Epithelial cell of esophagus (primary cell): ENCODE results near the gene RAB1B.

Experiments used
- DNase-seq: peaks from one replicate; pipeline ENCODE4 v3.0.0; 2010; ENCODE audit warnings: low read depth
- H3K4me3 ChIP-seq: 2 replicates; pipeline ENCODE4 v1.5.1; 2011; ENCODE audit warnings: mild to moderate bottlenecking, low read length, control low read depth
- TF ChIP-seq, protein P1 (sequence below): IDR thresholded peaks from 2 replicates; pipeline ENCODE4 v1.5.1; 2011; ENCODE audit warnings: low read depth, mild to moderate bottlenecking, low read length, control low read depth, inconsistent platforms; ENCODE audit not compliant: insufficient read depth; ENCODE audit errors: missing control alignments

The RAB1B gene

GRCh38 chr11:66268244-66268951, at the start of gene RAB1B:
Gene RAB1B (plus strand): TSS chr11:66268639. CDS start chr11:66268680, 41 bp downstream.
- DNase-seq: peak; percentile 100
- TF ChIP-seq, protein P1, sequence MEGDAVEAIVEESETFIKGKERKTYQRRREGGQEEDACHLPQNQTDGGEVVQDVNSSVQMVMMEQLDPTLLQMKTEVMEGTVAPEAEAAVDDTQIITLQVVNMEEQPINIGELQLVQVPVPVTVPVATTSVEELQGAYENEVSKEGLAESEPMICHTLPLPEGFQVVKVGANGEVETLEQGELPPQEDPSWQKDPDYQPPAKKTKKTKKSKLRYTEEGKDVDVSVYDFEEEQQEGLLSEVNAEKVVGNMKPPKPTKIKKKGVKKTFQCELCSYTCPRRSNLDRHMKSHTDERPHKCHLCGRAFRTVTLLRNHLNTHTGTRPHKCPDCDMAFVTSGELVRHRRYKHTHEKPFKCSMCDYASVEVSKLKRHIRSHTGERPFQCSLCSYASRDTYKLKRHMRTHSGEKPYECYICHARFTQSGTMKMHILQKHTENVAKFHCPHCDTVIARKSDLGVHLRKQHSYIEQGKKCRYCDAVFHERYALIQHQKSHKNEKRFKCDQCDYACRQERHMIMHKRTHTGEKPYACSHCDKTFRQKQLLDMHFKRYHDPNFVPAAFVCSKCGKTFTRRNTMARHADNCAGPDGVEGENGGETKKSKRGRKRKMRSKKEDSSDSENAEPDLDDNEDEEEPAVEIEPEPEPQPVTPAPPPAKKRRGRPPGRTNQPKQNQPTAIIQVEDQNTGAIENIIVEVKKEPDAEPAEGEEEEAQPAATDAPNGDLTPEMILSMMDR: no peak
- peak within 1 kb of the TSS; percentile 98 for H3K4me3 ChIP-seq

DNA sequence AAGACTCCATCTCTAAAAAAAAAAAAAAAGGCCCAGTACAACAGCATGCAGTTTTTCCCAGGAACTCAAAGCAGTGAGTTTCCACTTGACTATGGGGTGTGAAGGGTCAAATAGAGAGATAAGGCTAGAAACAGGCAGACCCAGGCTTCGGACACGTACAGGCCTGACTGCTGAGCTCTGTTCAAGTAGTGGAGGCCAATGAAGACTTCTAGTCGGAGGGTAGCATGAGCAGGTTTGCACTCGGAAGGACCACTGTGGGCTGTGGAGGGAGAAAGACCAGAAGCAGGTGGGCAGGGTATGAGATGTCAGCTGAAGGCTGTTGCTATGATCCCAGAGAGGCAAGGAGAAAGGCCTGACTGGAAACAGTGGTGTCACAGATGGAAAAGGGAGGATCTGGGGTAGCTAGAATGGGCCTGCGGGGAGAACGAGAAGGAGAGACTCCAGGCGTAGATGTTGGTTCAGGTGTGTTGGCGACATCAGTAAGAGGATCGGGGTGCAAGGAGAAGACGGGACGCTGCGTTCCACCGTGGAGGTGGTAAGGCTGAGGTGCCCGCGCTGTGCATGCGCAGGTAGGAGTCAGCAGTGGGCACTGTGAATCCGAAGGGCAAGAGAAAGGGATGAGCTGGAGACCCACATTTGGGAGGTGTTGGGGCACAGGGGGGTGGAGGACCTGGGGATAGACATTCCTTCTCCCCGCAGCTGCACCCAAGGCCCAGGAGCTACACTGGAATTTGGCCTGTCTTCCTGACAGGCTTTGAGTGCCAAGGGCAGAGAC, 49.4 kb upstream of the RAB1B start:
- no peak for DNase-seq
- TF ChIP-seq, protein P1: no peak

DNA sequence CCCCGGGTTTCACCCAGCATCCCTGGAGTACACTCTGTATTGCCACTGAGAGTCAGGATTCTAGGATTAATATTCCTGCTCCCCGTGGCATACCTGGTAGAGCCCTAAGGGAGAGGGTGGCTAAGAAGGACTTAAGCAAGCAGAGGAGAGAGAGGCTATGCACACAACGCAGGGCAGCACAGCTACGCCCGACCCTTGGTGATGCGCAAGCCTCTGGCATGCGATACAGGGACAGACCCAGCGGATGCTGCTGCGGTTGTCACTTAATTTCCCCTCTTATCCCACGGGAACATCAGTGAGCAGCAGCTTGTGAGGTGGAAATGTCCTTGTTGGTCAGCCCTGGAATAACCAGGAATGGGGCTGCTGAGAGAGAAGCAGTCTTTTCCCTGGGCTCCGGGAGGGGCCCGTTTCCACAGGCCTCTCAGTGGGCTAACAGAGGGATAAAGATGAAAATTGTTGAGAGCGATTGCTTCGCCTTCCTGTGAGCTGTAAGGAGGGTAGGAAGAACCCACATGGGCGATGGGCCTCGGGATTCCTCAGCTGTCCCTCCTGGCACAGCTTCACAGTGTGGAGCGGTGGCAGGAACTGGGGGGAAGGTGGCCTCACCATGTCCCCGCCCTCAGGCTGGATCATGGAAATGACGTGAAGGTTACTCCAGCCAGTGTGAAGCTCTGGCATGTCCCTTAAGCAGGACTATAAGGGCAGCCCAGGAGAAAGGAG, 48.4 kb upstream of the RAB1B start:
- no peak overlapping the region for H3K4me3 ChIP-seq
- no peak for DNase-seq
- TF ChIP-seq, protein P1: no peak

More for the DNA sequence above, 49.4 kb upstream of the RAB1B start:
- H3K4me3 ChIP-seq: no peak overlapping the region

DNA sequence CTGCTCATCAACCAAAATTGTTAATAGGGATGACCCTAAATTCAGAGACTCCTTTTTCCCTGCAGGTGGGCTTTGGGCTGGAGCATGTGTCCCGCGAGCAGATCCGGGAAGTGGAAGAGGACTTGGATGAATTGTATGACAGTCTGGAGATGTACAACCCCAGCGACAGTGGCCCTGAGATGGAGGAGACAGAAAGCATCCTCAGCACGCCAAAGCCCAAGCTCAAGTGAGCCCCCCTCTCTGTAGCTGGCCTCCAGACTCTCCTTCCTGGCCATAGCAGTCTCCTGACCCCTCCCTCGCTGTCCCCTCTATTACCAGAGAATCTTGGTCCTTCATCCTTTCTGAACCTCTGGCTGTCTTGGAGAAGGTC, 47.9 kb upstream of the RAB1B start:
- DNase-seq: no peak
- H3K4me3 ChIP-seq: no peak overlapping the region
- TF ChIP-seq, protein P1: no peak

DNA sequence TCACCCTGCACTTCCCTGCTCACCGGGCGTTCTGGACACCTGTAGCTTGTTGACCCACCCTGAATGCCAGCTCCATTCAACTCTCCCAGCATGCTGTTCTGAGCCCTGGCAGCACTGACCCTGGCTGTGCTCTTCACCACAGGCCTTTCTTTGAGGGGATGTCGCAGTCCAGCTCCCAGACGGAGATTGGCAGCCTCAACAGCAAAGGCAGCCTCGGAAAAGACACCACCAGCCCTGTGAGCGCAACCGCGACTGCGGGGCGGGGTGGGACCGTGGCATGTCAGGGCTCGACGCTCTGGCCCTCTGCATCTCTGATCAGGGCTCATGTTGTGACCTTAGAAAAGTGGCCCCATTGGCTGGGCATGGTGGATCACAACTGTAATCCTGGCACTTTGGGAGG, 47.4 kb upstream of the RAB1B start:
- no peak for DNase-seq
- TF ChIP-seq, protein P1: no peak
- no peak overlapping the region for H3K4me3 ChIP-seq

DNA sequence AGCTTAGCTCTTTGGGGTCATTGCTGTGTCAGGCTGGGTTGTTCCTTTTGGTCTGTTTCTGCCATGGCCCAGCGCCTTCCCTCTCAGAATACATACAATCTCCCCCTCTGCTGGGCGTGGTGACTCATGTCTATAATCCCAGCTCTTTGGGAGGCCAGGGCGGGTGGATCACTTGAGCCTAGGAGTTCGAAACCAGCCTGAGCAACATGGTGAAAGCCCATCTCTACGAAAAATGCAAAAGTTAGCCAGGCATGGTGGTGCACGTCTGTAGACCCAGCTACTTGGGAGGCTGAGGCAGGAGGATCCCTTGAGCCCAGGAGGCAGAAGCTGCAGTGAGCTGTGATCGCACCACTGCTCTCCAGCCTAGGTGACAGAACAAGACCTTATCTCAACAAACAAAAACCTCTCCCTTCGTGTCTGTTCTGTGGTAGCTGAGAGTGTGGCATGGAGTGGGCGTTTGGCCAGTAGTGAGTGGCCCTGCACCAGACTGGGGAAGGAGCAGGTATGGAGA, 46.7 kb upstream of the RAB1B start:
- H3K4me3 ChIP-seq: no peak overlapping the region
- no peak for DNase-seq
- TF ChIP-seq, protein P1: no peak
